HG03045 (cell line): ENCODE data around the gene SERPINB6.
"Not testable (repeated sequence)": the region's sequence is repeated elsewhere in the genome, so short reads cannot be mapped to it uniquely, and the experiment has no call there.

Experiments used
- ATAC-seq: cut with Tn5 transposase; IDR thresholded peaks from one replicate; pipeline ENCODE4 v1.9.1; 2021; ENCODE audit warnings: mild to moderate bottlenecking, moderate library complexity; ENCODE audit not compliant: unreplicated experiment

SERPINB6 gene

DNA sequence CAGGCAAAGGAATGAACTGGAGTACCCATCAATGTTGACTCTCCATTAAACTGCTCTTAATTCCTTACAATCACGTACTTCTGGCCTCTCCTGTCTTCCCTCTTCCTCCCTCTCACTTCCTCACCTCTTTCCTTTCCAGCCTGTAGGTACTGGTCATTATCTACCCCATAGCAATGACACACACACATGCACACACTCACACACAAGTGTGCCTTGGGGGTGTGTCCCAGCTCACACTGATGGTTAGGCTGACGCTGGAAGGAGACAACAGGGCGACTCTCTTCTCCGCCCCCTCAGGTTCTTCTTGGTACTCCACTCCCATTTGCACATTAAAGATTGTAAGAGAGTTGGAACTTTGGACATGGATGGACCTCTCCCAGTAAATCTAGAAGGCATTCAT, 54.3 kb downstream of the SERPINB6 start:
- no peak for ATAC-seq

DNA sequence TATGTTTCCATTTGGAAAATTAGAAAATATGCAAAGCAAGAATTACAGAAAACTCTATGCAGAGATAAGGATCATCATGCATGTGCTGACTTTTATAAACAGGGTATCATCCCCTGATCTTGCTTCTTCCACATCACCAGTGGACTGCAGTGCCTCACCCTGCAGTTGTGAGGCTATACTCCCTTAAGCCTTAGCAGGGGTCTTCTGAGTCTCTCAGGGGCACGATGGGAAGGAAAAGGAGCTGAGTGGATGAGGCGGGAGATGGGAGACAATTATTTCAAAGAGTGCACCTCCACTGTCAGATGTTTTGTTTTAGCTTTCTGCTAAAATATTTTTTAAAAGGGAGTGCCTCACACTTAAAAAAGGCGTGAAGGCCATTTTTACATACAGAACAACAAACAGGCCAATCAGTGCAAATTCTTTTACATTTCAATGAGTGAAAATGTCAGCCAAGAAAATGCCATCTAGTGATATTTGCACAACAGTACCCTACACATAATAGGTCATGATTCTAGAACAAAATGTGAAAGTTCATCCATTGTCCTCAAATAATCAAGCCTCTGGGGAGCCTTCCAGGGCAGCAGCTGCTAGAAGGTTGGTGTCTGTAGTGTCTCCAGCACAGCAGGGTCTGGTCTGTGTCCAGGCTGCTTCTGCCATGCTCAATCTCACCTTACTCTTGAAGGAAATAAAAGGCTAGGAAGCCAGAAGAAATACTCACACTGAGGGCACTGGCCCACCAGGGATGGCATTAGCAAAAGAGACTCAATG, 55.0 kb downstream of the SERPINB6 start:
- ATAC-seq: no peak

DNA sequence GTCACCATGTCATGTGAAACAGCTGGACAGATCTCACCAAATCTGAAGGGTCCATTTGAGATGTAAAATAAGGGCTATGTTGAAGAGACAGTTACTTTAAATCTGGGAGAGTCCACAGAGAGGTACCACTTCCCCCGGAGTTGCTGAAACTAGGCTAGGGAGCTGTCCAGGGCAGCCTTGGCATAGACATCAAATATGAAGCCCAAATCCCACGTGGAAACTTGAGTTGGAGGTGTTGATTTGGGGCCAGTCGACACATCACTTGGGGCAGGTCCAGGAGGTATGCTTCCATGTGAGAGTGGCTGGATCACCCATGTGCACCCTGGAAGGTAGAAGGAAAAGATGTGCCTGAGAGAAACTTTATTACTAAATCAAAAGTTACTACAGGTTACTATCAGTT, 56.2 kb downstream of the SERPINB6 start:
- no peak for ATAC-seq

DNA sequence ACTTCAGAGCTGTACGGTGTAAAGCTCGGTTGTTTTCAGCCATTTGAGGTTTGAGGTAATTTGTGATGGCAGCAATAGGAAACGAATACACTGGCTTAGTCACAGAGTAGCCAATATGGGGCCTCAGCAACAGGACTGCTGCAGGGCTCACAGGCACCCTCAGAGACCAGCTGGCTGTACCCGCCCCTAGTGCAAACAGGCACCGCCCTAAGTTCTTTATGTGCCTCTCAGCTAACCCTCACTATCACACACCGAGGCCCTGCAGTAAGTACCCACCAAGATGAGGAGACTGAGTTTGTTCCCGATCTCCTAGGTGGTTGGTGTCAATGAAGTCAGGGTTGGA, 57.1 kb downstream of the SERPINB6 start:
- no peak for ATAC-seq

DNA sequence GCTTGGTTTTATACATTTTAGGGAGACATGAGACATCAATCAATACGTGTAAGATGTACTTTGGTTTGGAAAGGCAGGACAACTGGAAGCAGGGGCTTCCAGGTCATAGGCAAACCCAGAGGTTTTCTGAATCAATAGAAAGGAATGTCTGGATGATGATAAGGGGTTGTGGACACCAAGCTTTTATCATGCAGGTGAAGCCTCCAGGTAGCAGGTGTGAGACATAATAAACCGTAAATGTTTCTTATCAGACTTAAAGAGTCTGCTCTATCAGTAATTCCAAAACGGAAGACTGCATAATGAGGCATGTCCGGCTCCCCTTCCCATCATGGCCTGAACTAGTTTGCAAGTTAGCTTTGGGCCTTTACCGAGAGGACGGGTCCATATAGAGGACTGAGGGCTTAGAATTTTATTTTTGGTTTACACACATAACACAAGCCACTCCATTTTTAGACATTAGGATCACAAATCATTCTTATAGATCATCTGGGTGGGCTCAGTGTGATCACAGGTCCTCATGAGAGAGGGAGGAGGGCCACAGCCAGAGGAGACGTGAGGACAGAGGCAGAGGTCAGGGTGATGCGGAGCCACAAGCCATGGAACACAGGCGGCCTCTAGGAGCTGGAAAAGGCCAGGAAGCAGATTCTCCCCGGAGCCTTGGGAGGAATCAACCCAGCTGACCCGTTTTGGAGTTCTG, 57.6 kb downstream of the SERPINB6 start:
- no peak for ATAC-seq

DNA sequence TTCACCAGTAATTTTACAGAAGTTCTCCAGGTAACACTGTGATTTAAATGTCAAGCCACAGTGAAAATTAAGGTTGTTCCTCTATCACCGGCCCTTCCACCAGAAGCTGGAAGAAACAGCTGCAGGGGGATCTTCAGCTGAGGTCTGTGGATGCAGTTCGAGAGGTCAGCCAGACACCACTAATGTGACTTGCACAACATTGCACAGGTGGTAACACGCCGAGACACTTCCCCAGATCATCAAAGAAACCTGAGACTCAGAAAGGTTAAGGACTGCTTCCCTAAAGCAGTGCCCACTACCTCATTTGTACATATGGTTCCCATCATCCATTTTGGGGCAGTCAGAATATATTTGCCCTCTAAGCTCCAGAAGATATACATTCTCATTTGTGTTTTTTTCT, 60.2 kb downstream of the SERPINB6 start:
- ATAC-seq: no peak

DNA sequence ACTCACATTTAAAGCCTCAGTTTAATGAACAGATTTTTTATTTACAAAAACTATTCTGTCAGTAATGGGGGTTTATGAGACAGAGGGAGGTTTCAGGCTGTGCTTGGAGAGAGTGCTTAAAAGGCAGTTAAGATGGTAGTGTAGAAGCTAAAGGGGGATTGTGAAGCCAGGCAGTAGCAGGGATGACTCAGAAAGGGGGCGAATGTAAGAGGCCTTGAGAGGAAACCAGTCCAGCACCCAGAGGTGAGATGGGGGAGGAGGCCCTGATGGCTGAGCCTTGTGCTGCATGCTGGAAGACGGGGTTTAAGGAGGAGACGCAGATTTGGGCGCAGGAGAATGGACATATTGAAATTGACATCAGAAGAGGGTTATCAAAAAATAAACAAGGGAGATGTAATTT, 61.6 kb downstream of the SERPINB6 start:
- no peak for ATAC-seq

DNA sequence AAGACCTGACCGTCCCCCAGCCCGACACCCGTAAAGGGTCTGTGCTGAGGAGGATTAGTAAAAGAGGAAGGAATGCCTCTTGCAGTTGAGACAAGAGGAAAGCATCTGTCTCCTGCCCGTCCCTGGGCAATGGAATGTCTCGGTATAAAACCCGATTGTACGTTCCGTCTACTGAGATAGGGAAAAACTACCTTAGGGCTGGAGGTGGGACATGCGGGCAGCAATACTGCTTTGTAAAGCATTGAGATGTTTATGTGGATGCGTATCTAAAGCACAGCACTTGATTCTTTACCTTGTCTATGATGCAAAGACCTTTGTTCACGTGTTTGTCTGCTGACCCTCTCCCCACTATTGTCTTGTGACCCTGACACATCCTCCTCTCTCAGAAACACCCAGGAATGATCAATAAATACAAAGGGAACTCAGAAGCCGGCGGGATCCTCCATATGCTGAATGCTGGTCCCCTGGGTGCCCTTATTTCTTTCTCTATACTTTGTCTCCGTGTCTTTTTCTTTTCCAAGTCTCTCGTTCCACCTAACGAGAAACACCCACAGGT, 62.2 kb downstream of the SERPINB6 start:
- ATAC-seq: not testable (repeated sequence)

DNA sequence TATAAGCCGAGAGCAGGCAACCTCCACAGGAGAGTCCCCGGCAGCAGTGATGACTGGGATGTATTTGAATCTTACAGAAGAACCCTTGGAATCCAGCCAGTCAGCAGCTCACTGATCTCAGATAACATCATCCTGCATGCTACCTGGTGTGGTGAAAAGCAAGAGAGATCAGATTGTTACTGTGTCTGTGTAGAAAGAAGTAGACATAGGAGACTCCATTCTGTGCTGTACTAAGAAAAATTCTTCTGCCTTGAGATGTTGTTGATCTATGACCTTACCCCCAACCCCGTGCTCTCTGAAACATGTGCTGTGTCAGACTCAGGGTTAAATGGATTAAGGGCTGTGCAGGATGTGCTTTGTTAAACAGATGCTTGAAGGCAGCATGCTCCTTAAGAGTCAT, 62.9 kb downstream of the SERPINB6 start:
- not testable (repeated sequence) for ATAC-seq

DNA sequence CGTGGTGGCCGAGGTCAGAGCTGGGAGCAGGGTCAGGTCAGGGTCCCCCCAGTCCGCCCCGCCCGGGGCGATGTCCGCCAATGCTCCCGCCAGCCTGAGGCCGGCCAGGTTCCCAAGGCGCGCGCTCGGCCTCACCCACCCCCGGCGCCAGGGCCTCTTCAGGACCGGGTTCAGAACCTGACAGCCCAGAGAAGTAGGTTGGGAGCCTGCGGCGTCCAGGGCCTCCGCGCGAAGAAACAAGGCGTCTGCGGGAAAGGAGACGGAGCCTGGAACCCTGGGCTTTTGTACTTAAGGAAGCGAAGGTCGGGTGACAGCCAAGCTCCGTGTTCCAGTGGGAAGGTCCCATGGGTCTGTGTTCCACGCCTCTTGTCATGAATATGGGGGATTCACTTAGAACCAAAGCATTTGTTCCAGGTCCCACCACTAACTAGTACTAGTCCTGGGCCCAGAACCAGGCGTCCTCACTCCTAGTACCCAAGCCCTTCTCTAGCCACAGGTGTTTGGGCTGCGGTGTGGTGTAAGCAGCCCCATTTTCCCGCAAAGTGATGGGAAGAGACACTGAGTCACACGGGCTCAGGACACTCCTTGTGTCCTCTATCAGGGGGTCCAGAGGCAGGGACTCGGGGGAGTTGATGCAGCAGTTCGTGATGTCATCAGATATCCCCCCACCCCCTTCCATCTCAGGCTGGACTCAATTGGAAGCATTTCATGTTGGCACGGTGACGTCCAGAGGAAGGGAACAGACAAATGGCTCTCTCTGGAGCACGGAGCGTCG, 67.8 kb downstream of the SERPINB6 start:
- not testable (repeated sequence) for ATAC-seq

DNA sequence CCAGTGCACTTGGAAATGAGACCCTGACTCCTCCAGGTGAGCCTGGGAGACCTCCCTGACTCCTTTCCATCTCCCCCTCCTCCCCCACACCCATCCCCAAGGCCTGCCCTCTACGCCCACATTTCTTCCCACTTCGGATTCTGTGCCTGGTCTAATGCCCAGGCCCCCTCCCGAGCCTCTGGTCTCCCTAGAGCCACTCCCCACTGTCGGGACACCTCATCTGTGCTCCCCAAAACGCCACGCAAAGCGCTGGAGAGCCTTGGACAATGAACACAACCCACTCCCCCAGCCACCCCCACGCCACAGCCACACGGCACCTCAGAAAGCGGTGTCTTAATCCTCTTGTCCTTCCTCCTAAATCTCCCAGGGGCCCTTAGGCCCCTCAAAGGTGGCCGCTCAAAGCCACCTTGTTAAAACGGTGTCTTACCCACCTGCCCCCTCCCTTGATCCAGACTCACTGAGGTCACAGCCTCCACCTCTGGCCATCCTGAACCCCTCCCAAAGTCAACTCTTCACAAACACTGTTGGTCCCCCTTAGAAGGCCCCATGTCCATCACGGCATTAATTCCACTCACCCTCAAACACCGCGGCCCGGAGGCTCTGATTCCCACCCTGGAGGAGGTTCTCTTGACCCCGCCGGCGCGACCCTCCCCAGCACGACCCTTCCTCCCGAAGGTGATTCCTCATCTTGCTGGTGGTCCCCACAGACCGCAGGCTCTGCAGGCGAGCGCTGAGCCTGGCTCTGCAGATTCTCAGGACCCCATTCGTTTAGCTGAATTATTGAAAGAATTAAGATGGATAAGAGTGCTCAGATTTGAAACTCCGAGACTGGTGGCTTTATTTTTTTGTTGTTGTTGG, 69.5 kb downstream of the SERPINB6 start:
- not testable (repeated sequence) for ATAC-seq

DNA sequence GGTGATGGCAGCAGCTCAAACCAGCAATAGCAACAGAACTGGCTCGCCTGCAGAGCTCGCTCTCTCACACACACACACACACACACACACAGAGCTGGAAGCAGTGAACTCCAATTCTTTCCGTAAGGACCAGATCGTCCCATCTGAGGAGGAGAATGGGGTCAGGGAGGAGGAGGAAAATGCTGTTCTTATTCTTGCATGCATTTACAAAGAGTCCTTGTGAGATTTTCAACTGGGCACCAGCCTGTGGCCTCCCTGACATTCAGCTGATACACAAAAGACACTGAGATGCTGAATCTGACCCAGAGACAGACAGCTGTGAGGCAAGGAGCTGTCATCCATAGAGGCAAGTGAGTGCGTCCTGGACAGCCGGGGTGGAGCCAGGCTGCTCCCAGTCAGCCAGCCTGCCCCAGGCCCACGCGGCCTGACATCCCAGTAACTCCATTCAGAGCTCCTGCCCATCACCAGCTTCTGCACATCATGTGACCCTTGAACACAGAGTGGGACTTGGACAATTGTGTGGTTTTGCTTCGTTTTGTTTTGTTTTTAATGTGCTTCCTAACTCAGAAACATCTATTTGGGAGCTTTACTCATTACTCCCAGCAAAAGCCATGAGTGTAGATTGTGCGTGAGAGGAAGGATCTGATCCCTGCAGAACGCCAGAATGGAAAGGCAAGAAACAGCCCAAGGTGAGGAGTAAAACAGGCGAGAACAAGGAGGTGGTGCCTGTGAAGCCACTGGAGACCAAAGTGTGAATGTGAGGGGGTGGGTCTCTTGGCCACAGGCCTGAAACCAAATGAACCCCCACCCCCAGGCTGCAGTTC, 70.3 kb downstream of the SERPINB6 start:
- no peak for ATAC-seq

DNA sequence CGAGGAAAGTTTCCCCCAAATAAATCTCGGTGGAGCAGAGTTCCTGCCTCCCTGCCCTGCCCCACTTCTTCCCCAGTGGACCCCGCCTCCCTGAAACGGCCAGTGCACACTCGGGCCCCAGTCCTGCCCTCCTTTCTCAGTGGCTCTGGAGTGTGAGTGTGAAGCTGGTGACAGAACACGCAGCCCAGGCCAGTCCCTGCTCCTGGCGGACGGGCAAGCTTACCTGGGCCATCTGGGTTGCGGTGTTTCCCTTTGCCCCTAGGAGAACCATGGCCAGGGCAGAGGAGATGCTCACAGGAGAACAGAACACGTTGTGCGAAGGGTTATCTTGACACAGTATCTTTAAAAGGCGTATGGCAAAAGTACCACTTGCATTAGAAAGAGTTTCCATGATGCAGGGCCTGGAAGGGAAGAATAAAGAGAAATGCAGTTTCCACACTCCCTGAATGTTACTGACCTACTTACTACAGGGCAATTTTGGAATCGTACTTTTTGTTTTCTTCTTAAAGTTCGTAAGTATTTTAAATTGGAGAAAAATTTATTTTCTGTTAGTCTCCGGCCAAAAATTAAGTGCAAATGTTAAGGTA, 71.1 kb downstream of the SERPINB6 start:
- ATAC-seq: no peak

DNA sequence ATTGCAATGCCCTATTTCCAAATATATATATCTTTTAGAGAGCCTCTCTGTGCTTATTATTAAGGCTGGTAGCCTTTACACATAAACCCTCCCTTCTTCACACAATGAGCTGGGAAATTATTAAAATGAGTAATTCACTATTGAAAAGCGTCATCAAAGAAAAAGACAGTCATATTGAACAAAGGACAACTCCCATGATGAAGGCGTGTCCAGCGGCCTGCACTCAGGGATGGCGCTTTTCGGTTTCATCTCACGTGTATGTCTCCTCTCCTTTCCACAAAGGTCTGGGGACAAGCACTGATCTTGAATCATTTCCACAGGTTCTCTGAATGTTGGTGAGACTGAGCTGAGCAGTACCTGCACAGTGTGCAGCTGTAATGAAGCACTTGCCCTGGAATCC, 71.8 kb downstream of the SERPINB6 start:
- ATAC-seq: no peak
